BLaER1 treated with 17β-estradiol and CSF1 and Interleukin-3, amounts not matched to agents 10 nM and 100 nM (cell line): ENCODE measurements around the gene SIPA1L3.

Experiments used
- H3K27ac ChIP-seq, 11 experiments: shearing (Covaris generic); formaldehyde crosslinking; 2 replicates each; pipeline ENCODE4 v1.8.1; 2022
- H3K27me3 ChIP-seq, 11 experiments: shearing (Covaris generic); formaldehyde crosslinking; 2 replicates each; pipeline ENCODE4 v1.8.1; 2022
- H3K36me3 ChIP-seq, 11 experiments: shearing (Covaris generic); formaldehyde crosslinking; 2 replicates each; pipeline ENCODE4 v1.8.1; 2022
- H3K4me1 ChIP-seq, 10 experiments: shearing (Covaris generic); formaldehyde crosslinking; 2 replicates each; pipeline ENCODE4 v1.8.1; 2022
- H3K4me2 ChIP-seq, 11 experiments: shearing (Covaris generic); formaldehyde crosslinking; 2 replicates each; pipeline ENCODE4 v1.8.1; 2022
- H3K4me3 ChIP-seq, 10 experiments: shearing (Covaris generic); formaldehyde crosslinking; 2 replicates each; pipeline ENCODE4 v1.8.1; 2022
- H3K9ac ChIP-seq, 11 experiments: shearing (Covaris generic); formaldehyde crosslinking; 2 replicates each; pipeline ENCODE4 v1.8.1; 2022
- H3K9me3 ChIP-seq, 11 experiments: shearing (Covaris generic); formaldehyde crosslinking; replicated peaks in 1 of 11; 2 replicates each; pipeline ENCODE4 v1.8.1; 2022
- H4K20me1 ChIP-seq, 11 experiments: shearing (Covaris generic); formaldehyde crosslinking; 2 replicates each; pipeline ENCODE4 v1.8.1; 2022
- Cebpa-rat ChIP-seq, 11 experiments: shearing (Covaris generic); IDR thresholded peaks; 2 replicates each; pipeline ENCODE4 v1.8.1; 2022

SIPA1L3 gene

DNA sequence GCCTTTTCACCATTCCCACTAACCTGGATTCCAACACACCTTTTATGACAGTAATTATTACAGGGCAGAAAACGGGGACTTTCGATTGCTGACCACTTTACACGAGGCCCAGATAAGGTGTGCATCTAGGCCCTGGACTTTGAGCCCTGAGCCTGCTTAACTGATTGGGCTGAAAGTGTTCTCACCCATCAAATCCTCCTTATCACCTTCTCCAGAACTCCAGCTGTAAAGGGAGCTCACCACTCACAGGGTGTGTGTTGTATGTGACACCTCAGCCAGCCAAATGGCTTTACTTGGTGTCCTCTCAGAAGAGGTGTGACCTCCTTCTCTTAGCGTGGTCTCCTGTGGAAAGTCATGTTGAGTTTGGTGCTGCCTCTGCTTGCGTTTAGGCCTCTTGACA, 36.5 kb downstream of the SIPA1L3 start:
- H3K4me3 ChIP-seq, result no peak overlapping the region
- H4K20me1 ChIP-seq, result peaks cover 0 to 11% (median 0%) of the 10 kb centered on the region in 11 experiments; a peak in 3 of 22 replicates
- H3K9ac ChIP-seq, result no peak overlapping the region

DNA sequence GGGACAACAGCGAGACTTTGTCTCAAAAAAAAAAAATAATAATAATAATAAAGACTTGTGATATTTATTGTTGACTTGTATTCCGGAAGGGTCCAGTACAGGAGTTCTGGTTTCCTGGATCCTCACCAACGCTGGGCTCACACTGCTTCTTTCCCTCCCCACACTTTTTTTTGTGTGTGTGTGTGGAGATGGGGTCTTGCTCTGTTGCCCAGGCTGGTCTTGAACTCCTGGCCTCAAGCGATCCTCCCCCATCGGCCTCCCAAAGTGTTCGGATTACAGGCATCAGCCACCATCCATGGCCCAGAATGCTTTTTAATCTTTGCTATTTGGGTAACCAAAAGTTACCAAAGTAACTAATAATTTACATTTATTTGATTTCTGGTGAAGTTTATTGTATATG, 39.1 kb downstream of the SIPA1L3 start:
- Histone ChIP-seq H3K9ac (no peak overlapping the region), H3K4me3 (no peak overlapping the region), H3K4me2 (no peak overlapping the region), H3K27me3 (no peaks in the 10 kb centered on the region), H4K20me1 (peaks cover 0 to 16% (median 0%) of the 10 kb centered on the region in 11 experiments; a peak in 5 of 22 replicates), H3K36me3 (peaks cover 0 to 35% (median 8%) of the 10 kb centered on the region in 11 experiments; a peak in 10 of 22 replicates), H3K4me1 (peaks cover 0 to 12% (median 4%) of the 10 kb centered on the region in 10 experiments; a peak in 10 of 20 replicates), H3K9me3 (peaks cover 0 to 8% (median 0%) of the 10 kb centered on the region in 11 experiments; a peak in 3 of 22 replicates), H3K27ac (no peak overlapping the region)
- no peak for TF ChIP-seq Cebpa-rat (IDR thresholded peaks at IDR 0.05)

More for the DNA sequence above, 36.5 kb downstream of the SIPA1L3 start:
- H3K4me2 ChIP-seq, result no peak overlapping the region
- TF ChIP-seq Cebpa-rat (IDR thresholded peaks at IDR 0.05), result no peak
- peaks cover 0 to 28% (median 12%) of the 10 kb centered on the region in 11 experiments; a peak in 12 of 22 replicates for H3K36me3 ChIP-seq
- no peaks in the 10 kb centered on the region; a peak in 1 of 22 replicates for H3K9me3 ChIP-seq
- H3K27me3 ChIP-seq, result no peaks in the 10 kb centered on the region
- H3K27ac ChIP-seq, result no peak overlapping the region
- peaks cover 0 to 5% (median 0%) of the 10 kb centered on the region in 10 experiments; a peak in 7 of 20 replicates for H3K4me1 ChIP-seq

DNA sequence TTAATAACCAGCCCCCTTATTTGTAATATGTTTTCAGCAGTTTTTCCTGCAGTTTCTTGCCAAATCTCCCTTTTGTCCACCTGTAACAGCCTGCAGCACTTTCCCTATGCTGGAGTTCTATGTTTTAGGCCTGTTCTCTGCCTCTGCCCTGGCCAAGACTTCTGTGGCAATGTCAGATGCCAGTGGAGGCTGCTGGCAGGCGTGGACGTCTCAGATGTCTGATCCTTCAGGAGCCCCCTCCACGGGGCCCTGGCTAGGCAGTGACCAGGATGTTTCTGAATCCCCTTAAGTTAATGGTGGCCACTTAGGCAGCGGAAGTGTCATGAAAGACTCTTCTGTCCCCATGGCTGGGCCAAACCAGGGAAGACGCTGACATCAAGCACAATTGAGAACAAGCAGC, 40.8 kb downstream of the SIPA1L3 start:
- Histone ChIP-seq H3K36me3 (peaks cover 0 to 25% (median 5%) of the 10 kb centered on the region in 11 experiments; a peak in 10 of 22 replicates), H3K27ac (no peak overlapping the region), H3K4me2 (no peak overlapping the region), H3K4me3 (no peak overlapping the region), H3K27me3 (no peaks in the 10 kb centered on the region), H3K4me1 (peaks cover 0 to 25% (median 7%) of the 10 kb centered on the region in 10 experiments; a peak in 10 of 20 replicates), H4K20me1 (peaks cover 0 to 17% (median 0%) of the 10 kb centered on the region in 11 experiments; a peak in 6 of 22 replicates), H3K9me3 (peaks cover 0 to 8% (median 0%) of the 10 kb centered on the region in 11 experiments; a peak in 3 of 22 replicates), H3K9ac (no peak overlapping the region)
- TF ChIP-seq Cebpa-rat (IDR thresholded peaks at IDR 0.05), result no peak

DNA sequence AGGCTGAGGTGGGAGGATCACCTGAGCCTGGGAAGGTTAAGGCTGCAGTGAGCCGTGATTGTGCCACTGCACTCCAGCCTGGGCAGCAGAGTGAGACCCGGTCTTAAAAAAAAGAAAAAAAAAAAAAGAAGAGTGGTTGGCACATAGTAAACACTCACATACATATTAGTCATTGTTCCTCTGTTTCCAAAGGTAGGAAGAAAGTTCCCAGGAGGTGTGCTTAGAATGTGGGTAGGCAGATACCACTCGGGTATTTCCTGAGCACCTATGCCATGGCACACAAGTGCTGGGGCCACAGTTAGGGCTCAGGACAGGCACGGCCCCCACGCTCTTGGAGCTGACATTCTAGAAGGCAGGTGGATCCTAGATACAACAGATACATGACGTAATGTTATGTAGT, 41.4 kb downstream of the SIPA1L3 start:
- no peak overlapping the region for H3K4me3 ChIP-seq
- peaks cover 0 to 25% (median 7%) of the 10 kb centered on the region in 10 experiments; a peak in 10 of 20 replicates for H3K4me1 ChIP-seq
- H3K9ac ChIP-seq, result no peak overlapping the region
- H3K27ac ChIP-seq, result no peak overlapping the region
- no peak overlapping the region for H3K4me2 ChIP-seq
- peaks cover 0 to 23% (median 0%) of the 10 kb centered on the region in 11 experiments; a peak in 5 of 22 replicates for H4K20me1 ChIP-seq
- TF ChIP-seq Cebpa-rat (IDR thresholded peaks at IDR 0.05), result no peak
- H3K9me3 ChIP-seq, result peaks cover 0 to 8% (median 0%) of the 10 kb centered on the region in 11 experiments; a peak in 3 of 22 replicates
- peaks cover 0 to 21% (median 5%) of the 10 kb centered on the region in 11 experiments; a peak in 10 of 22 replicates for H3K36me3 ChIP-seq
- H3K27me3 ChIP-seq, result no peaks in the 10 kb centered on the region

DNA sequence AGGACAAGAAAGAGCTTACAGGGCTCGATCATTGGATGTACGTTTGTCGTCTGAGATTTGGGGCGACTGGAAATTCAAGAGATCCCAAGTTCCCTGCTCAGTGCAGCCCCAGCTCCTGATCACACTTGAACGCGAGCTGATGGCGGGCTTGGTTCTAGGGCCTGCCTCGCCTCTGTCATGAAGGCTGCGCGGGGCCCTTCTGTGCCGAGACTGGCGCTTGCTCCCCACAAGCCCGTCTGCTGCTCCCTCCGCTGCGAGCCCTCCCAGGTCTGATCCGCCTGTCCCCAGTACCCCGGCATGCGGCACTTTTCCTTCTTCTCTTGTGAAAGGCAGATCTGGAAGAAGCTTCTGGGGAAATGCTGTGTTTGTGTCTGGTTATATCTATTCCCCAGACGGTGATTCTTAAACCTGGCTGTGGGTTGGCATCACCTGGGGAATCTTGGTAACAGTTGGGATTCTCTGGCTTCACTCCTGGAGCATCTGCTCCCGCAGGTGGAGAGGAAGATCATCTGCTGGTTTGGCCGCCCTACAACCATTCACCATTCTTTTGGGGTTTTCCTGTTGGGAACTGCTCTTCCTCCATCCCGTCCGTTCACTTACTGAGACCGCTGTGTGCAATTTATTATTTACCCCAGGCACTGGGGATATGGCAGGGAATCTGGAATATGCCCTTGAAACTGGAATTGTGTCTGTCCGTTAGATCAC, 43.6 kb downstream of the SIPA1L3 start:
- TF ChIP-seq Cebpa-rat (IDR thresholded peaks at IDR 0.05), result no peak
- Histone ChIP-seq H3K36me3 (peaks cover 0 to 18% (median 5%) of the 10 kb centered on the region in 11 experiments; a peak in 8 of 22 replicates), H3K27ac (peak overlapping the region in 2 of 11 experiments; percentile 18 to 31; a peak in 1 of 22 replicates), H3K9ac (peak overlapping the region in 1 of 11 experiments; percentile 16; a peak in 1 of 22 replicates), H3K4me3 (no peak overlapping the region), H3K9me3 (peaks cover 0 to 8% (median 0%) of the 10 kb centered on the region in 11 experiments; a peak in 3 of 22 replicates), H3K27me3 (no peaks in the 10 kb centered on the region), H4K20me1 (peaks cover 0 to 22% (median 0%) of the 10 kb centered on the region in 11 experiments; a peak in 4 of 22 replicates), H3K4me1 (peaks cover 0 to 33% (median 10%) of the 10 kb centered on the region in 10 experiments; a peak in 11 of 20 replicates), H3K4me2 (peak overlapping the region in 5 of 11 experiments; percentile 22 to 70 (median 39); a peak in 8 of 22 replicates)

DNA sequence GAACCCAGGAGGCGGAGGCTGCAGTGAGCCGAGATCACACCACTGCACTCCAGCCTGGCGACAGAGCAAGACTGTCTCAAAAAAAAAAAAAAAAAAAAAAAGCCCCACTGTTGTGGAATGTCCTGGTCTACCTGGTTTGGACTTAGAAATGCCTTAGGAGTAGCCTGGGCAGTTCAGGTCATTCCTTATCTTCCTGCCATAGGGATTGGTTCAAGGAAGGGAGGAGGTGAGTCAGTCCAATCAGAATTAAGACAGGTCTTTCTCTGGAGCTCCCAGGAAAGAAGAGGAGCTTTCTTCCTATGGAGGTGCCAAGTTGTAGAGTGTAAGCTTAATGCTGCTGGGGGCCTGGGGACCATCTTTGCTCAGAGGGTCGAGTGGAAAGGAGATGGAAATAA, 44.8 kb downstream of the SIPA1L3 start:
- Histone ChIP-seq H3K4me1 (peaks cover 0 to 33% (median 10%) of the 10 kb centered on the region in 10 experiments; a peak in 11 of 20 replicates), H3K4me2 (peak overlapping the region in 3 of 11 experiments; percentile 29 to 70 (median 42); a peak in 5 of 22 replicates), H3K9ac (no peak overlapping the region), H3K4me3 (no peak overlapping the region), H3K27me3 (no peaks in the 10 kb centered on the region), H3K9me3 (peaks cover 0 to 8% (median 0%) of the 10 kb centered on the region in 11 experiments; a peak in 5 of 22 replicates), H4K20me1 (peaks cover 0 to 22% (median 0%) of the 10 kb centered on the region in 11 experiments; a peak in 4 of 22 replicates), H3K27ac (no peak overlapping the region), H3K36me3 (peaks cover 0 to 18% (median 5%) of the 10 kb centered on the region in 11 experiments; a peak in 8 of 22 replicates)
- no peak for TF ChIP-seq Cebpa-rat (IDR thresholded peaks at IDR 0.05)

DNA sequence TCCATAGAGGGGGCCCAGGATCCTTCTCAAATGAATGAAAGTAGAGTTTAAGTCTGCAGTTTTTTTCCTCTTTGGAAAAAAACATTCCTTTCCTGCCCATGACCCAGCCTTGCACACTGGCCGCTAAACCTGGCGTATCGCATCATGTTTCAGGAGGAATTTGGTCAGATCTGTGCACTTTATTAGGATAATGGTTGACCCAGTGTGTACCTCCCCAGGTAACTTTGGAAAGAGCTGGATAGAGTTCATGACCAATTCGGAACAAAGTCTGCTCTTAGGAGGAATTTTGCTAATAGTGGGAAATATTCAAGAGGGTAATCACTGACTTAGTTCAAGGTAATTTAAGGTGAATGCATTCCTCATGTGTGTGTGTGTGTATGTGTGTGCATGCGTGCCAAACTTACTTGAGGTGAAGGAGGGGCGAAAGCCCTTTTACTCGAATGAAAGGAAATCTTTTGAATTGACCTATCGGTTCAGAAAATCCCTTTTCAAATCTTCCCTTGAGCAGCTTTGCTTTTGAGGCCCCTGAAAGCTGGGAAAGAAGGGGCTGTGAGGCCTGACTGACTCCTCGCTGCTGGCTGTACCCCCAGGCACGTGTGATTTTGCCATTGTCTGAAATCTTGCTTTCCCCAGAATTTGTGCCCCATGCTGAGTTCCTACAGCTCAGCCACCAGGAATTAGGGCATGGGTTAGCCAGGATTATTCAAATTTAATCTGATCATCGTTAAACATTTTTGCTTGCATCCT, 46.3 kb downstream of the SIPA1L3 start:
- H3K9me3 ChIP-seq, result peaks cover 4 to 17% (median 10%) of the 10 kb centered on the region in 11 experiments; a peak in 19 of 22 replicates
- no peak for TF ChIP-seq Cebpa-rat (IDR thresholded peaks at IDR 0.05)
- peaks cover 0 to 25% (median 6%) of the 10 kb centered on the region in 11 experiments; a peak in 10 of 22 replicates for H3K36me3 ChIP-seq
- no peaks in the 10 kb centered on the region for H3K27me3 ChIP-seq
- H3K4me2 ChIP-seq, result no peak overlapping the region
- peaks cover 0 to 33% (median 10%) of the 10 kb centered on the region in 10 experiments; a peak in 11 of 20 replicates for H3K4me1 ChIP-seq
- peaks cover 0 to 22% (median 0%) of the 10 kb centered on the region in 11 experiments; a peak in 4 of 22 replicates for H4K20me1 ChIP-seq
- no peak overlapping the region for H3K4me3 ChIP-seq
- H3K9ac ChIP-seq, result no peak overlapping the region
- H3K27ac ChIP-seq, result no peak overlapping the region

DNA sequence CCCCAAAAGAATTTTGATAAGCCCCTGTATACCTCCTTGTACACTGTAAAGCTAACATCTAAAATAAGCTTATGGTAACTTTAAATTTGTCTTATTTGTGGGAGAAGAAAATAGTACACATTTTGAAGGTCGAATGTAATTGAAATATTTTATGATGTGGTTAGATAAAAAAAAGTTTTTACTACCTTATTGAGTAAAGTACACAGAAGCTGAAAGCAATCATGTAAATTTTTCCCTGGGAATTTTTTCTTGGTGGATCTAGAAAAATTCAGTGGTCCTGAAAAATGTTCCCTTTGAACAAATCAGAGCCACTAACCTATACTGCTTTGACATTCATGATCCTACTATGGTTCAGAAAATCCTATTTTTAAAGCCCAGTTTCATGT, 46.9 kb downstream of the SIPA1L3 start:
- H3K4me3 ChIP-seq, result no peak overlapping the region
- H3K27me3 ChIP-seq, result no peaks in the 10 kb centered on the region
- H3K27ac ChIP-seq, result no peak overlapping the region
- H3K4me2 ChIP-seq, result 0 out of 22 replicates have a peak overlapping the region, but pooled peaks of 1 of the 11 experiments have one; percentile 23
- H4K20me1 ChIP-seq, result peaks cover 0 to 22% (median 0%) of the 10 kb centered on the region in 11 experiments; a peak in 4 of 22 replicates
- peaks cover 0 to 25% (median 7%) of the 10 kb centered on the region in 11 experiments; a peak in 10 of 22 replicates for H3K36me3 ChIP-seq
- no peak overlapping the region for H3K9ac ChIP-seq
- TF ChIP-seq Cebpa-rat (IDR thresholded peaks at IDR 0.05), result no peak
- peaks cover 4 to 17% (median 14%) of the 10 kb centered on the region in 11 experiments; a peak in 19 of 22 replicates for H3K9me3 ChIP-seq
- H3K4me1 ChIP-seq, result peaks cover 0 to 33% (median 11%) of the 10 kb centered on the region in 10 experiments; a peak in 16 of 20 replicates
